ENCODE results near the gene KRTAP10-7.
"Not testable (repeated sequence)": the region's sequence is repeated elsewhere in the genome, so short reads cannot be mapped to it uniquely, and the experiment has no call there.

KRTAP10-7 gene

GRCh38 chr21:44609193-44609592, 8.8 kb downstream of the KRTAP10-7 start:
- in situ Hi-C loops (cut with HindIII; ENCODE audit: low sequenced_read_pairs) = no loop called here

- in situ Hi-C loops (cut with HindIII; ENCODE audit: low sequenced_read_pairs) = not testable (repeated sequence)
Measured at GRCh38 chr21:44610157-44610843, 9.9 kb downstream of the KRTAP10-7 start.

- in situ Hi-C loops (cut with HindIII; ENCODE audit: low sequenced_read_pairs) = no loop called here
Measured at GRCh38 chr21:44611551-44611950, 11.2 kb downstream of the KRTAP10-7 start.

- in situ Hi-C loops (cut with HindIII; ENCODE audit: low sequenced_read_pairs) = no loop called here
Measured at GRCh38 chr21:44612029-44612486, 11.7 kb downstream of the KRTAP10-7 start, which contains the start of gene KRTAP10-8. Gene KRTAP10-8 (plus strand): TSS chr21:44612079. CDS start chr21:44612101, 22 bp downstream.

- in situ Hi-C loops (cut with HindIII; ENCODE audit: low sequenced_read_pairs) = no loop called here
Measured at GRCh38 chr21:44612669-44613229, 12.4 kb downstream of the KRTAP10-7 start.

GRCh38 chr21:44613386-44614155, 13.2 kb downstream of the KRTAP10-7 start:
- in situ Hi-C loops (cut with HindIII; ENCODE audit: low sequenced_read_pairs) = no loop called here

- in situ Hi-C loops (cut with HindIII; ENCODE audit: low sequenced_read_pairs) = no loop called here
Measured at GRCh38 chr21:44614161-44614631, 13.8 kb downstream of the KRTAP10-7 start.

GRCh38 chr21:44614961-44615391, 14.6 kb downstream of the KRTAP10-7 start:
- in situ Hi-C loops (cut with HindIII; ENCODE audit: low sequenced_read_pairs) = no loop called here

GRCh38 chr21:44615466-44615865, 15.1 kb downstream of the KRTAP10-7 start:
- in situ Hi-C loops (cut with HindIII; ENCODE audit: low sequenced_read_pairs) = no loop called here

GRCh38 chr21:44615911-44616590, 15.7 kb downstream of the KRTAP10-7 start:
- in situ Hi-C loops (cut with HindIII; ENCODE audit: low sequenced_read_pairs) = no loop called here

GRCh38 chr21:44616591-44616926, 16.2 kb downstream of the KRTAP10-7 start:
- in situ Hi-C loops (cut with HindIII; ENCODE audit: low sequenced_read_pairs) = no loop called here

GRCh38 chr21:44617071-44617501, 16.7 kb downstream of the KRTAP10-7 start:
- in situ Hi-C loops (cut with HindIII; ENCODE audit: low sequenced_read_pairs) = no loop called here

- in situ Hi-C loops (cut with HindIII; ENCODE audit: low sequenced_read_pairs) = no loop called here
Measured at GRCh38 chr21:44618504-44618903, 18.1 kb downstream of the KRTAP10-7 start.

GRCh38 chr21:44618909-44619308, 18.5 kb downstream of the KRTAP10-7 start:
- in situ Hi-C loops (cut with HindIII; ENCODE audit: low sequenced_read_pairs) = no loop called here

GRCh38 chr21:44619886-44620285, 19.5 kb downstream of the KRTAP10-7 start:
- in situ Hi-C loops (cut with HindIII; ENCODE audit: low sequenced_read_pairs) = no loop called here

GRCh38 chr21:44623575-44623974, 23.2 kb downstream of the KRTAP10-7 start:
- in situ Hi-C loops (cut with HindIII; ENCODE audit: low sequenced_read_pairs) = no loop called here

- in situ Hi-C loops (cut with HindIII; ENCODE audit: low sequenced_read_pairs) = no loop called here
Measured at GRCh38 chr21:44625756-44626155, 25.4 kb downstream of the KRTAP10-7 start.

GRCh38 chr21:44626262-44626661, 25.9 kb downstream of the KRTAP10-7 start:
- in situ Hi-C loops (cut with HindIII; ENCODE audit: low sequenced_read_pairs) = no loop called here

GRCh38 chr21:44626673-44627143, 26.3 kb downstream of the KRTAP10-7 start, which contains the start of gene KRTAP10-9:
Gene KRTAP10-9 (plus strand): TSS chr21:44627093. CDS start chr21:44627172, 79 bp downstream.
- in situ Hi-C loops (cut with HindIII; ENCODE audit: low sequenced_read_pairs) = no loop called here

GRCh38 chr21:44627181-44627822, 26.9 kb downstream of the KRTAP10-7 start:
- in situ Hi-C loops (cut with HindIII; ENCODE audit: low sequenced_read_pairs) = not testable (repeated sequence)
